ENCODE data around the gene ISCU. TPM values are rescaled to one million over a fixed set of nuclear protein-coding genes. Genes with fewer than 3 reads are reported as not detected.
"Not testable (repeated sequence)": the region's sequence is repeated elsewhere in the genome, so short reads cannot be mapped to it uniquely, and the experiment has no call there.

ISCU gene
- total RNA-seq, 2 experiments from 2014 or later = 91.4 to 92.1 TPM

- ChIA-PET POLR2A (no interaction called here), CTCF (no interaction called here)
These were observed 19.2 kb downstream of the ISCU start for GRCh38 chr12:108581311-108582227.

- CTCF ChIA-PET = no interaction called here
These were observed 20.1 kb downstream of the ISCU start for GRCh38 chr12:108582509-108582908.

GRCh38 chr12:108582978-108583770 lies 20.8 kb downstream of the ISCU start:
- CTCF ChIA-PET = no interaction called here

More at GRCh38 chr12:108582509-108582908, 20.1 kb downstream of the ISCU start:
- POLR2A ChIA-PET = no interaction called here

GRCh38 chr12:108583991-108584390 lies 21.6 kb downstream of the ISCU start:
- CTCF ChIA-PET = no interaction called here
- POLR2A ChIA-PET = interaction anchor here (0.6 kb wide), 1 partner anchor 49 kb away, joined by 4 read pairs; no protein-coding TSS in a partner anchor

More at GRCh38 chr12:108582978-108583770, 20.8 kb downstream of the ISCU start:
- POLR2A ChIA-PET = no interaction called here

GRCh38 chr12:108584456-108585065 lies 22.2 kb downstream of the ISCU start:
- POLR2A ChIA-PET = interaction anchor here (0.6 kb wide), 1 partner anchor 48 kb away, joined by 4 read pairs; no protein-coding TSS in a partner anchor

GRCh38 chr12:108585864-108586263 lies 23.5 kb downstream of the ISCU start:
- ChIA-PET POLR2A (no interaction called here), CTCF (no interaction called here)

More at GRCh38 chr12:108584456-108585065, 22.2 kb downstream of the ISCU start:
- CTCF ChIA-PET = no interaction called here

- ChIA-PET CTCF (no interaction called here), POLR2A (no interaction called here)
These were observed 23.9 kb downstream of the ISCU start for GRCh38 chr12:108586306-108586705.

- POLR2A ChIA-PET = no interaction called here
- CTCF ChIA-PET = no interaction called here
These were observed 25.4 kb downstream of the ISCU start for GRCh38 chr12:108587826-108588225.

GRCh38 chr12:108589028-108589839 lies 26.8 kb downstream of the ISCU start:
- ChIA-PET POLR2A (no interaction called here), CTCF (no interaction called here)

GRCh38 chr12:108589840-108590229 lies 27.4 kb downstream of the ISCU start:
- ChIA-PET CTCF (no interaction called here), POLR2A (no interaction called here)

- CTCF ChIA-PET, POLR2A ChIA-PET: not testable (repeated sequence)
These were observed 28.1 kb downstream of the ISCU start for GRCh38 chr12:108590463-108590862.

GRCh38 chr12:108591267-108591980 lies 29.0 kb downstream of the ISCU start:
- CTCF ChIA-PET = no interaction called here
- POLR2A ChIA-PET = no interaction called here

GRCh38 chr12:108592033-108592909 lies 29.9 kb downstream of the ISCU start:
- POLR2A ChIA-PET = no interaction called here
- CTCF ChIA-PET = no interaction called here

- POLR2A ChIA-PET = no interaction called here
- CTCF ChIA-PET = interaction anchor here (1.1 kb wide), 1 partner anchor 24 kb away, joined by 3 read pairs; no protein-coding TSS in a partner anchor
These were observed 32.0 kb downstream of the ISCU start for GRCh38 chr12:108594323-108594903.

- CTCF ChIA-PET = interaction anchor here (0.6 kb wide), 1 partner anchor 288 kb away, joined by 3 read pairs; no protein-coding TSS in a partner anchor
- POLR2A ChIA-PET = no interaction called here
These were observed 32.7 kb downstream of the ISCU start for GRCh38 chr12:108594960-108595710.

GRCh38 chr12:108595711-108596647 lies 33.6 kb downstream of the ISCU start:
- CTCF ChIA-PET = no interaction called here
- POLR2A ChIA-PET = no interaction called here
